B cell (primary cell): ENCODE results near the gene TAF11L4. TPM values are rescaled to one million over a fixed set of nuclear protein-coding genes. Genes with fewer than 3 reads are reported as not detected.
"Not testable (repeated sequence)": the region's sequence is repeated elsewhere in the genome, so short reads cannot be mapped to it uniquely, and the experiment has no call there.

Experiments used
- ATAC-seq: fragments of 200-7000 bp; cut with Tn5 transposase; one replicate; pipeline ENCODE4 v1.10.0; 2021; ENCODE audit warnings: low read depth, mild to moderate bottlenecking, moderate number of reproducible peaks, moderate library complexity
- CTCF ChIA-PET: fragments of 350-600 bp; sonication (Branson Sonifier 250); formaldehyde crosslinking; loops from one replicate; lab custom pipeline; 2021; ENCODE audit warnings: antibody characterized with exemption, inconsistent platforms; lab: Charles Lee
- POLR2A ChIA-PET: fragments of 350-600 bp; sonication (Branson Sonifier 250); formaldehyde crosslinking; loops from one replicate; lab custom pipeline; 2021; ENCODE audit warnings: antibody characterized with exemption; lab: Charles Lee
- DNase-seq: peaks from one replicate; pipeline ENCODE4 v3.0.0; 2013
- H2AFZ ChIP-seq: 2 replicates; pipeline ENCODE4 v1.6.1; 2012; ENCODE audit warnings: mild to moderate bottlenecking, low read depth, low read length; ENCODE audit not compliant: insufficient read depth, poor library complexity, severe bottlenecking
- H3K27ac ChIP-seq, 2 donors: 1 replicate in 1 of 2; 2 replicates in 1 of 2; pipeline ENCODE4 v1.5.1; 2012 to 2013; ENCODE audit warnings: low read length in 2 of 2, mild to moderate bottlenecking in 2 of 2, moderate library complexity in 1 of 2
- H3K27me3 ChIP-seq, 4 experiments: fragments of 200-600 bp in 1 of 4; sonication (generic) in 1 of 4; replicated peaks in 1 of 4; 1 replicate in 2 of 4; 2 replicates in 2 of 4; pipeline versions ENCODE4 v1.6.1 to v1.7.0; 2013 to 2016; ENCODE audit warnings: low read length in 3 of 4, mild to moderate bottlenecking in 2 of 4, mixed read lengths in 1 of 4, moderate library complexity in 1 of 4; ENCODE audit not compliant: insufficient read depth in 4 of 4, control insufficient read depth in 3 of 4; ENCODE audit errors: control extremely low read depth in 1 of 4
- H3K36me3 ChIP-seq, 2 experiments: replicated peaks in 1 of 2; 1 replicate in 1 of 2; 2 replicates in 1 of 2; pipeline versions ENCODE4 v1.6.1 to v1.7.1; 2013; ENCODE audit warnings: low read length in 1 of 2; ENCODE audit not compliant: insufficient read depth in 2 of 2, control insufficient read depth in 1 of 2; ENCODE audit errors: control extremely low read depth in 1 of 2, extremely low read depth in 1 of 2
- H3K4me1 ChIP-seq, 2 donors: fragments of 200-600 bp in 1 of 2; sonication (generic) in 1 of 2; 1 replicate in 1 of 2; 2 replicates in 1 of 2; pipeline versions ENCODE4 v1.5.1 to v1.6.1; 2013 to 2017; ENCODE audit warnings: low read length in 2 of 2; ENCODE audit not compliant: control insufficient read depth in 2 of 2, insufficient read depth in 2 of 2
- H3K4me2 ChIP-seq: replicated peaks from 2 replicates; pipeline ENCODE3; 2012; ENCODE audit warnings: mild to moderate bottlenecking, low read depth, low read length; ENCODE audit not compliant: poor library complexity, severe bottlenecking
- H3K4me3 ChIP-seq, 5 experiments: fragments of 200-600 bp in 1 of 5; sonication (generic) in 1 of 5; 1 replicate in 3 of 5; 2 replicates in 2 of 5; pipeline versions ENCODE4 v1.5.1 to v1.7.0; 2011 to 2016; ENCODE audit warnings: low read length in 4 of 5, mild to moderate bottlenecking in 4 of 5, low read depth in 2 of 5, control low read depth in 1 of 5, moderate library complexity in 1 of 5; ENCODE audit not compliant: insufficient read depth in 1 of 5; ENCODE audit errors: control extremely low read depth in 1 of 5, extremely low read depth in 1 of 5
- H3K79me2 ChIP-seq: fragments of 200-600 bp; sonication (generic); one replicate; pipeline ENCODE4 v1.6.0; 2016; ENCODE audit warnings: low read length; ENCODE audit not compliant: control insufficient read depth, insufficient read depth
- H3K9ac ChIP-seq: fragments of 200-600 bp; sonication (generic); 2 replicates; pipeline ENCODE4 v1.6.1; 2017; ENCODE audit warnings: mild to moderate bottlenecking, low read length, moderate library complexity
- H3K9me3 ChIP-seq, 3 donors: one replicate each; pipeline versions ENCODE4 v1.6.1 to v1.7.1; 2013; ENCODE audit warnings: low read length in 2 of 3; ENCODE audit not compliant: control insufficient read depth in 2 of 3, insufficient read depth in 1 of 3; ENCODE audit errors: control extremely low read depth in 1 of 3
- H4K20me1 ChIP-seq: 2 replicates; pipeline ENCODE4 v1.6.0; 2012; ENCODE audit warnings: mild to moderate bottlenecking, low read length; ENCODE audit not compliant: insufficient read depth, control insufficient read depth, poor library complexity, severe bottlenecking
- H3K27ac Mint-ChIP-seq: one replicate; pipeline ENCODE4 v1.8.0; 2021; ENCODE audit warnings: mixed read lengths
- H3K27me3 Mint-ChIP-seq: one replicate; pipeline ENCODE4 v1.8.0; 2021; ENCODE audit warnings: mixed read lengths
- H3K4me1 Mint-ChIP-seq: one replicate; pipeline ENCODE4 v1.8.0; 2021; ENCODE audit warnings: mixed read lengths
- H3K4me3 Mint-ChIP-seq: one replicate; pipeline ENCODE4 v1.8.0; 2021; ENCODE audit warnings: mixed read lengths
- H3K9me3 Mint-ChIP-seq: one replicate; pipeline ENCODE4 v1.8.0; 2022; ENCODE audit warnings: mixed read lengths; ENCODE audit not compliant: insufficient read depth
- WGBS: methylation state at CpG from one replicate; pipeline ENCODE4 v1.1.5; 2013; ENCODE audit warnings: missing lambda C conversion rate; ENCODE audit not compliant: insufficient coverage; 5-methylcytosine and 5-hydroxymethylcytosine counted together
- intact Hi-C: fragments of 100-400 bp; cut with micrococcal nuclease; formaldehyde crosslinking; loops from one replicate; pipeline ENCODE4 v1.10.0; 2022
- polyA plus RNA-seq: library from polyadenylated mRNA; depleted of rRNA; stranded (reverse); fragments of >200 nt; gene quantifications from 2 replicates; pipeline ENCODE4 v1.2.3, GENCODE V29; 2012
- total RNA-seq, 2 donors: library from RNA; stranded (reverse); fragments of 120-200 nt in 1 of 2; gene quantifications; 1 replicate in 1 of 2; 2 replicates in 1 of 2; pipeline versions ENCODE4 v1.2.3 to v1.2.4, GENCODE V29; 2013 to 2022

Gene TAF11L4
- total and polyA plus RNA-seq, 2 donors (not counting 1 experiment from before 2014, with no cell fraction given), result not detected

DNA sequence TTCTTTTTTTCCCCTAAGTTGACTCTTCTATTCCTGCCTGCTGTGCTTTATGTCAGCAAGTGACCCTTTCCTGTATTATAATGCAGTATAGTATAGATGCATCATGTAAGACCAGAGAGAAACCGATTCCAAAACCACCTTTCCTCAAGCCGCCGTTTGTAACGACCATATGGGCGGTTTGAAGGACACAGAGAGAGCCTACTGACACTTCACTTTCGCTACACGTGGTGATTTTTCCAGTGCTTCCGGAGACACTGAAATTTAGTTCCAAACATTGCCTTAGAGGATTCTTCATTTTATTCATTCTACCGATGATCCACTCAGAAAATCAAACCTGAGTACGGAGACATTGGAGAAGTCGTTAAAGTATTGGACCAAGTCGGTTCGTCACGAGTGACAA is 2.1 kb upstream of the TAF11L4 start:
- H2AFZ ChIP-seq, H3K9ac ChIP-seq, H4K20me1 ChIP-seq, H3K36me3 ChIP-seq, H3K4me1 Mint-ChIP-seq, H3K4me3 Mint-ChIP-seq, H3K79me2 ChIP-seq, H3K27me3 ChIP-seq, CTCF ChIA-PET, H3K27ac Mint-ChIP-seq, H3K4me2 ChIP-seq, H3K27me3 Mint-ChIP-seq, H3K27ac ChIP-seq, intact Hi-C loops, H3K9me3 Mint-ChIP-seq, H3K4me1 ChIP-seq, ATAC-seq, H3K9me3 ChIP-seq, H3K4me3 ChIP-seq, POLR2A ChIA-PET, DNase-seq: not testable (repeated sequence)
- no CpG with 5 or more reads among the region's 14 CpGs for WGBS

DNA sequence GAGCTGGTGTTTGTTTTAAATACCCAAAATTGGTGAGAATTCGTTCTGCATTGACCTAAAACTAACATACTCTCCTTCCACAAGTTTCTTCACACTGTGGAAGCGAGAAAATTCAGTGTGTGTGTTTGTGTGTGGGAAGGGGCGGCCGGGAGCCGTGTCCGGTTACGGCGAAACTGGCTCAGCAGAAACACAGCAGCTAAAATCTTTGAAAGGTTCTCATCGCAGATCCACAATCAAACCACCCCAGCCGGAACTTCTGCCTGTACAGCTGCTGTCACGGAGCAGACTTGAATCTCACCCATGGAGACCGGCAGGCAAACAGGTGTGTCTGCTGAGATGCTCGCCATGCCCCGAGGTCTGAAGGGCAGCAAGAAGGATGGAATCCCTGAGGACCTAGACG is 3.3 kb downstream of the TAF11L4 start, which contains the start of gene TAF11L5:
Gene TAF11L5, plus strand, starts transcription at position 301 of the 400 bp plus-strand sequence.
- H3K4me2 ChIP-seq, H3K4me3 ChIP-seq, CTCF ChIA-PET, H3K27me3 Mint-ChIP-seq, H3K79me2 ChIP-seq, POLR2A ChIA-PET, H3K9ac ChIP-seq, H2AFZ ChIP-seq, H3K9me3 Mint-ChIP-seq, ATAC-seq, H4K20me1 ChIP-seq, H3K36me3 ChIP-seq, H3K4me1 ChIP-seq, H3K27ac ChIP-seq, H3K4me1 Mint-ChIP-seq, H3K9me3 ChIP-seq, H3K4me3 Mint-ChIP-seq, H3K27me3 ChIP-seq, H3K27ac Mint-ChIP-seq, intact Hi-C loops, DNase-seq: not testable (repeated sequence)
- no CpG with 5 or more reads among the region's 15 CpGs for WGBS

DNA sequence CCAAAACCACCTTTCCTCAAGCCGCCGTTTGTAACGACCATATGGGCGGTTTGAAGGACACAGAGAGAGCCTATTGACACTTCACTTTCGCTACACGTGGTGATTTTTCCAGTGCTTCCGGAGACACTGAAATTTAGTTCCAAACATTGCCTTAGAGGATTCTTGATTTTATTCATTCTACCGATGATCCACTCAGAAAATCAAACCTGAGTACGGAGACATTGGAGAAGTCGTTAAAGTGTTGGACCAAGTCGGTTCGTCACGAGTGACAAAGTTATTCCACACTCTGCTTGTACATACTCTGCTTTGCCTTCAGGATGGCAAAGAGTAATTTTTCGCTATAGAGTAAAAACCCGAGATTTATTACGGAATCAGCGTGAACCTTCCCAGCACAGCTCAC is 4.9 kb downstream of the TAF11L4 start:
- H3K4me3 Mint-ChIP-seq, H3K4me1 ChIP-seq, H3K4me3 ChIP-seq, H3K9me3 ChIP-seq, DNase-seq, H3K27ac Mint-ChIP-seq, H3K79me2 ChIP-seq, H2AFZ ChIP-seq, H3K4me1 Mint-ChIP-seq, H4K20me1 ChIP-seq, intact Hi-C loops, H3K9ac ChIP-seq, H3K27me3 Mint-ChIP-seq, H3K4me2 ChIP-seq, H3K36me3 ChIP-seq, H3K27ac ChIP-seq, ATAC-seq, H3K9me3 Mint-ChIP-seq, H3K27me3 ChIP-seq, POLR2A ChIA-PET, CTCF ChIA-PET: not testable (repeated sequence)
- 95% methylated on average over 4 of the region's 17 CpGs for WGBS

DNA sequence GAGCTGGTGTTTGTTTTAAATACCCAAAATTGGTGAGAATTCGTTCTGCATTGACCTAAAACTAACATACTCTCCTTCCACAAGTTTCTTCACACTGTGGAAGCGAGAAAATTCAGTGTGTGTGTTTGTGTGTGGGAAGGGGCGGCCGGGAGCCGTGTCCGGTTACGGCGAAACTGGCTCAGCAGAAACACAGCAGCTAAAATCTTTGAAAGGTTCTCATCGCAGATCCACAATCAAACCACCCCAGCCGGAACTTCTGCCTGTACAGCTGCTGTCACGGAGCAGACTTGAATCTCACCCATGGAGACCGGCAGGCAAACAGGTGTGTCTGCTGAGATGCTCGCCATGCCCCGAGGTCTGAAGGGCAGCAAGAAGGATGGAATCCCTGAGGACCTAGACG is 6.8 kb downstream of the TAF11L4 start, which contains the start of gene TAF11L6:
Gene TAF11L6, plus strand, starts transcription at position 301 of the 400 bp plus-strand sequence.
- H3K36me3 ChIP-seq, H3K4me1 ChIP-seq, H3K4me3 ChIP-seq, H3K27me3 ChIP-seq, H4K20me1 ChIP-seq, H3K9me3 Mint-ChIP-seq, ATAC-seq, intact Hi-C loops, H3K27ac ChIP-seq, H3K9ac ChIP-seq, CTCF ChIA-PET, H2AFZ ChIP-seq, H3K4me2 ChIP-seq, H3K27me3 Mint-ChIP-seq, H3K4me3 Mint-ChIP-seq, H3K4me1 Mint-ChIP-seq, DNase-seq, H3K27ac Mint-ChIP-seq, POLR2A ChIA-PET, H3K79me2 ChIP-seq, H3K9me3 ChIP-seq: not testable (repeated sequence)
- no CpG with 5 or more reads among the region's 15 CpGs for WGBS
